DMS53 (cell line): Measurements from ENCODE around the gene PLD6.

ENCODE experiments used
- DNase-seq: peaks from one replicate; lab custom pipeline; 2025; lab: John Stamatoyannopoulos, UW

PLD6 gene

DNA sequence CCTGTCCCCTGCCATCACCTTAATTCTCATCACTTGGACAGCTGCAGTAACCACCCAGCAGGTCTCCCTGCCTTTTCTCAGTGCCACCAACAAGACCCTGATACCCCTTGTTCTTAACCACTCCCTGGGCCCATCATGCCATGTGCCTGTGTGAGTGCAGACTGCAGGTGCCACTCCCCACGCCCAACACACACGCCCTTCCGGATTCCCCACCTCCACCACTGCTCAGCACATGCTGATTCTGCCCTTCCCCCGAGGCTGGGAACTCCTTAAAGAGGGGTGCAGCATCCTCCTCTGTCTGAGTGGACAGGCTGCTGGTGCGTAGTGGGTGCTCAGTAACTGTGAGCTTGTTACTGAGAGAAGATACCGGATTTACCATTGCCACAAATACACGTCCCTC, 52.4 kb downstream of the PLD6 start:
- no peak for DNase-seq

DNA sequence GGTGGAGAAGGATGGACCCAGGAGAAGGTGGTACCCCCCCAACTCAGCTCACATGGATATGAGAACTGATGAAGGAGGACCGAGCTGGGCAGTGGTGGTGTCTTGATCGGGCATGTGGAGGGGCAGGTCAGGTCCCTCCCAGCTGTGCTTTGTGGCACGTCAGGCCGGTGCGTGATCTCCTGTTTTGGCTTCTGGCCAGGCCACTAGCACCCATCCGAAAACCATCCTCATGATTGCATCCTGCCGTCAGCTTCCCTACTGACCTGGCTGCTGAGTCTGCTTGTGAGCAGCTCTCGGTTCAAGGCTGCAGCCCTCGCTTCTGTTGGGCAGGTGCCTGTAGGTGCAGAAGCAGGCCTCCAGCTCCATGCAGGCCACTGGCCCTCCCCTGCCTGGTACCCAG, 53.1 kb downstream of the PLD6 start:
- DNase-seq = no peak

DNA sequence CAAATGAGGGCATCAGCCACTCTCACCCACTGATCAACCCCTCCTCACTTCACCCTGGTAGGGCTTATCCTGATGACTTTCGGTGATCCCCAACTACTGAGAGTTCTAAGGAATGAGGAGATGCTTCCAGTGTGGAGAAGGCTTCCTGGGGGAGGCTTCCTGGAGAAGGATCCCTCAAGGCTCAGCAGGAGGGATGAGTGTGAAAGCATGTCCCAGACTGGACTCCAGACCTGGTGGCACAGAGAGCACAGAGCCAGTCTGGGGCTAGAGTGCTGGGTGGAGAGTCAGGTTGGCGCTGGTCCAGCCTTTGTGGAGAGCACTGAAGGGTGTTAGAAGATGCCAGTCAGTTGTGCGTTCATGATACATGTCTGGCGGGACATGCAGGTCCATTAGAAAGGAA, 53.7 kb downstream of the PLD6 start:
- no peak for DNase-seq

DNA sequence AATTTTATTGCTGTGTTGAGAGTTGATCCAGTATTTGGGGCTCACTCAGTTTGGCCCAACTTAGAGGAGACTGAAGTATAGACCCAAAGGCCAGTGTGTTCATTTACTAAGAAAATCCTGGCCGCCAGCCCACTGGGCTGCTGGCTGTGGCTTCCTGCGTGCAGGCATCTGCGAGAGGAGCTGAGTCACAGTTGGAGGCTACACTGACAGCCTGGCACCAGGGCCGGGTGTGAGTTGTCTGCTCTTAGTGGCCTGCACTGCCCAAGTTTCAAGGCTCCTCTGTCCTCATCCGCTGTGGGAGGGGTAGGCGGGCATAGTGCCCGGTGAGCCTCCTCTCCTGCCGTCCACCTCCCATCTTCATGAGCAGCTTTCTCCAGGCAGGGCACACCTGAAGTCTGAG, 54.2 kb downstream of the PLD6 start:
- DNase-seq = no peak

- DNase-seq = no peak
Measured at GRCh38 chr17:17151541-17151940, 54.6 kb downstream of the PLD6 start.

GRCh38 chr17:17151055-17151454, 55.1 kb downstream of the PLD6 start:
- DNase-seq = no peak
